Lower leg skin (tissue), 4 donors: ENCODE measurements around the gene NHLH1. TPM values are rescaled to one million over a fixed set of nuclear protein-coding genes. Genes with fewer than 3 reads are reported as not detected.

Experiments
- DNase-seq, 2 donors: peaks; one replicate each; pipeline ENCODE4 v3.0.0-alpha.2; 2019; ENCODE audit warnings: low spot score in 2 of 2
- H3K4me3 ChIP-seq: fragments of 200-600 bp; sonication (generic); 2 replicates; pipeline ENCODE4 v1.5.1; 2017; ENCODE audit warnings: mild to moderate bottlenecking, low read depth; ENCODE audit not compliant: poor library complexity, severe bottlenecking
- POLR2A ChIP-seq, 2 donors: fragments of 450-650 bp; IDR thresholded peaks; one replicate each; pipeline ENCODE4 v1.6.1; 2016 to 2017; ENCODE audit warnings: antibody characterized with exemption in 2 of 2, mild to moderate bottlenecking in 1 of 2, moderate library complexity in 1 of 2
- WGBS, 2 donors: methylation state at CpG; one replicate each; pipeline ENCODE4 v1.1.5; 2018; 5-methylcytosine and 5-hydroxymethylcytosine counted together
- intact Hi-C: fragments of 100-400 bp; cut with DNase I; formaldehyde crosslinking; loops from one replicate; pipeline ENCODE4 v1.15.0; 2023; ENCODE audit warnings: low total_unique reads
- total RNA-seq, 4 donors: library from RNA; depleted of rRNA; stranded (reverse); fragments of >200 nt; gene quantifications; one replicate each; pipeline ENCODE4 v1.1.0, GENCODE V29; 2016
- TF ChIP-seq, protein P1 (sequence below), 3 donors: fragments of 450-650 bp; IDR thresholded peaks; one replicate each; pipeline ENCODE4 v1.5.1; 2016; ENCODE audit warnings: antibody characterized with exemption in 3 of 3, mild to moderate bottlenecking in 3 of 3, moderate library complexity in 2 of 3

The NHLH1 gene
- total RNA-seq, 4 donors from 2014 or later: 0.10 TPM; not detected in 3

DNA sequence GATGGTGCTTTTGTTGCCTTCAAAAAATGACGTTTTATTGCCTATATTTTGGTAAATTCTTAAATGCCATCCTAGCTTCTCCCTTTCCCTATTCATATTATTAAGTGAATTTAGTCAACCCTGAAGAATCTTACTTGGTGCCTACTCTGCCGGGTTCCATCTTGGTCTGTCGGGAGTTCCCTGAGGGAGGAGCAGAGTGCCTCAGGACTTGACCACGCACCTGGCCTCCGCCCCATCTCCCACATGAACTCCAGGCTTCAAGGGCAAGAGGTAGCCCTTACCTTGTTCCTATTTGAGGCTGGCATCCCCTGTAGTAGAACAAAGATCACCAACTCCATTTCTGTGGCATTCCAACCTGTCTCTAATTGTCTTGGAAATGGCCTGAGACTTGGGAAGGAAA, 55.0 kb downstream of the NHLH1 start:
- H3K4me3 ChIP-seq: no peak overlapping the region
- intact Hi-C loops: no loop called here
- 82 to 90% methylated on average over 5 of the region's 5 CpGs for WGBS, 2 donors
- peak in 1 of 2 donors; percentile 68 for DNase-seq
- no peak for TF ChIP-seq POLR2A (IDR thresholded peaks at IDR 0.05)
- TF ChIP-seq, protein P1, sequence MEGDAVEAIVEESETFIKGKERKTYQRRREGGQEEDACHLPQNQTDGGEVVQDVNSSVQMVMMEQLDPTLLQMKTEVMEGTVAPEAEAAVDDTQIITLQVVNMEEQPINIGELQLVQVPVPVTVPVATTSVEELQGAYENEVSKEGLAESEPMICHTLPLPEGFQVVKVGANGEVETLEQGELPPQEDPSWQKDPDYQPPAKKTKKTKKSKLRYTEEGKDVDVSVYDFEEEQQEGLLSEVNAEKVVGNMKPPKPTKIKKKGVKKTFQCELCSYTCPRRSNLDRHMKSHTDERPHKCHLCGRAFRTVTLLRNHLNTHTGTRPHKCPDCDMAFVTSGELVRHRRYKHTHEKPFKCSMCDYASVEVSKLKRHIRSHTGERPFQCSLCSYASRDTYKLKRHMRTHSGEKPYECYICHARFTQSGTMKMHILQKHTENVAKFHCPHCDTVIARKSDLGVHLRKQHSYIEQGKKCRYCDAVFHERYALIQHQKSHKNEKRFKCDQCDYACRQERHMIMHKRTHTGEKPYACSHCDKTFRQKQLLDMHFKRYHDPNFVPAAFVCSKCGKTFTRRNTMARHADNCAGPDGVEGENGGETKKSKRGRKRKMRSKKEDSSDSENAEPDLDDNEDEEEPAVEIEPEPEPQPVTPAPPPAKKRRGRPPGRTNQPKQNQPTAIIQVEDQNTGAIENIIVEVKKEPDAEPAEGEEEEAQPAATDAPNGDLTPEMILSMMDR (IDR thresholded peaks at IDR 0.05): no peak

Other genes starting within 250 kb of the NHLH1 start
- under 1 TPM in 1 of 4 donors, not detected in 3; 0.32 TPM for gene ATP1A4, start 215.5 kb upstream of the NHLH1 start, total RNA-seq
- under 1 TPM in 2 of 4 donors, not detected in 2; 0.12 to 0.23 TPM for gene CASQ1, start 176.5 kb upstream of the NHLH1 start, total RNA-seq
- 10 to 100 TPM; 50.7 to 76.6 (median 60.1) TPM for gene PEA15, start 161.7 kb upstream of the NHLH1 start, total RNA-seq
- gene DCAF8, start 104.5 kb upstream of the NHLH1 start, total RNA-seq: 100 to 1,000 TPM in 2 of 4 donors, 10 to 100 TPM in 2; 90.2 to 141 (median 97.9) TPM
- 10 to 100 TPM; 33.4 to 52.9 (median 48.2) TPM for gene PEX19, start 81.9 kb upstream of the NHLH1 start, total RNA-seq
- 10 to 100 TPM; 72.3 to 93.6 (median 80.2) TPM for gene COPA, start 23.8 kb upstream of the NHLH1 start, total RNA-seq
- gene NCSTN, start 23.7 kb upstream of the NHLH1 start, total RNA-seq: 10 to 100 TPM; 37.2 to 64.9 (median 48.3) TPM
- gene VANGL2, start 33.5 kb downstream of the NHLH1 start, total RNA-seq: 10 to 100 TPM; 18.7 to 27.3 (median 24.4) TPM
- 1 to 10 TPM in 2 of 4 donors, under 1 TPM in 2; 0.23 to 2.7 (median 1.1) TPM for gene SLAMF6, start 156.2 kb downstream of the NHLH1 start, total RNA-seq
- gene CD84, start 212.4 kb downstream of the NHLH1 start, total RNA-seq: 1 to 10 TPM; 1.7 to 3.9 (median 2.0) TPM